Measurements from ENCODE around the gene AGAP1.

The AGAP1 gene

GRCh38 chr2:236162031-236162845, 668.4 kb downstream of the AGAP1 start:
- no peak for TF ChIP-seq POLR2AphosphoS5 (IDR thresholded peaks at IDR 0.05; ENCODE audit: low read depth, low read length)
- TF ChIP-seq, protein P1, sequence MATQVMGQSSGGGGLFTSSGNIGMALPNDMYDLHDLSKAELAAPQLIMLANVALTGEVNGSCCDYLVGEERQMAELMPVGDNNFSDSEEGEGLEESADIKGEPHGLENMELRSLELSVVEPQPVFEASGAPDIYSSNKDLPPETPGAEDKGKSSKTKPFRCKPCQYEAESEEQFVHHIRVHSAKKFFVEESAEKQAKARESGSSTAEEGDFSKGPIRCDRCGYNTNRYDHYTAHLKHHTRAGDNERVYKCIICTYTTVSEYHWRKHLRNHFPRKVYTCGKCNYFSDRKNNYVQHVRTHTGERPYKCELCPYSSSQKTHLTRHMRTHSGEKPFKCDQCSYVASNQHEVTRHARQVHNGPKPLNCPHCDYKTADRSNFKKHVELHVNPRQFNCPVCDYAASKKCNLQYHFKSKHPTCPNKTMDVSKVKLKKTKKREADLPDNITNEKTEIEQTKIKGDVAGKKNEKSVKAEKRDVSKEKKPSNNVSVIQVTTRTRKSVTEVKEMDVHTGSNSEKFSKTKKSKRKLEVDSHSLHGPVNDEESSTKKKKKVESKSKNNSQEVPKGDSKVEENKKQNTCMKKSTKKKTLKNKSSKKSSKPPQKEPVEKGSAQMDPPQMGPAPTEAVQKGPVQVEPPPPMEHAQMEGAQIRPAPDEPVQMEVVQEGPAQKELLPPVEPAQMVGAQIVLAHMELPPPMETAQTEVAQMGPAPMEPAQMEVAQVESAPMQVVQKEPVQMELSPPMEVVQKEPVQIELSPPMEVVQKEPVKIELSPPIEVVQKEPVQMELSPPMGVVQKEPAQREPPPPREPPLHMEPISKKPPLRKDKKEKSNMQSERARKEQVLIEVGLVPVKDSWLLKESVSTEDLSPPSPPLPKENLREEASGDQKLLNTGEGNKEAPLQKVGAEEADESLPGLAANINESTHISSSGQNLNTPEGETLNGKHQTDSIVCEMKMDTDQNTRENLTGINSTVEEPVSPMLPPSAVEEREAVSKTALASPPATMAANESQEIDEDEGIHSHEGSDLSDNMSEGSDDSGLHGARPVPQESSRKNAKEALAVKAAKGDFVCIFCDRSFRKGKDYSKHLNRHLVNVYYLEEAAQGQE (IDR thresholded peaks at IDR 0.05; ENCODE audit: insufficient read depth in 1 of 2, low read depth in 2 of 2, low read length in 2 of 2) = no peak
- TF ChIP-seq TAF1 (IDR thresholded peaks at IDR 0.05; ENCODE audit: borderline replicate concordance, insufficient read depth, low read length) = no peak
- no peak for TF ChIP-seq FOXP2 (optimal IDR thresholded peaks at IDR 0.05; ENCODE audit: borderline replicate concordance, extremely low read depth, extremely low read length, insufficient read depth)

DNA sequence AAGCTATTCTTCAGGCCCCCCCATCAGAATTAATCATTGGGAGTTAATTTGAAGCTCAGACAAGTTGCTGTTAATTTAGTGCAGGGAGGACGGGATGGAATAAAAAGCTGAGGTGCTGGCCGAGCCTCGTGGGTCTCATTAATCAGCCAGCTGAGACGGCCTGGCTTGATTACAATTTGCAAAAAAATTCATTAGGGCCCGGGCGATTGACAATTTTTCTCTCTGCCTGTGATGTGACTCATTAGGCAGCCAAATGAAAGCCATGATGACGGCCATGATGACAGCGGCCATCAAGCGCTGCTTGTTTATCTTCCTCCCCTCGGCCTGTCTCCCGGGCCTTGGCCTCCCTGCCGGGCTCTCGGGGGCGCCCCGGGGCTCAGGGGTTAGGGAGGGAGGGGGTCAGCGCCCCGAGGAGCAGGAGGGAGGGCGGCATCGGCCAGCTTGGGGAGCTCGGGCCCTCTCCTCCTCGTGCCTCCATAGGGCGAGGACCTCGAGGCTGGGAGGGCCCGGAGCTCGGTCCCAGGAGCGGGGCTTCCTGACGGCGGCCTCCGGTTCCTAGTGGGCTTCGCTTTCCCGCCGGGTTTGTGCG, 669.1 kb downstream of the AGAP1 start:
- no peak for TF ChIP-seq SIN3A (IDR thresholded peaks at IDR 0.05; ENCODE audit: borderline replicate concordance, insufficient read depth, low read length)
- TF ChIP-seq FOXP2 (optimal IDR thresholded peaks at IDR 0.05; ENCODE audit: borderline replicate concordance, extremely low read depth, extremely low read length, insufficient read depth) = no peak
- TF ChIP-seq POLR2AphosphoS5 (IDR thresholded peaks at IDR 0.05; ENCODE audit: low read depth, low read length) = no peak
- TF ChIP-seq TAF1 (IDR thresholded peaks at IDR 0.05; ENCODE audit: borderline replicate concordance, insufficient read depth, low read length) = no peak
- TF ChIP-seq, protein P1 (IDR thresholded peaks at IDR 0.05; ENCODE audit: insufficient read depth in 1 of 2, low read depth in 2 of 2, low read length in 2 of 2) = no peak

DNA sequence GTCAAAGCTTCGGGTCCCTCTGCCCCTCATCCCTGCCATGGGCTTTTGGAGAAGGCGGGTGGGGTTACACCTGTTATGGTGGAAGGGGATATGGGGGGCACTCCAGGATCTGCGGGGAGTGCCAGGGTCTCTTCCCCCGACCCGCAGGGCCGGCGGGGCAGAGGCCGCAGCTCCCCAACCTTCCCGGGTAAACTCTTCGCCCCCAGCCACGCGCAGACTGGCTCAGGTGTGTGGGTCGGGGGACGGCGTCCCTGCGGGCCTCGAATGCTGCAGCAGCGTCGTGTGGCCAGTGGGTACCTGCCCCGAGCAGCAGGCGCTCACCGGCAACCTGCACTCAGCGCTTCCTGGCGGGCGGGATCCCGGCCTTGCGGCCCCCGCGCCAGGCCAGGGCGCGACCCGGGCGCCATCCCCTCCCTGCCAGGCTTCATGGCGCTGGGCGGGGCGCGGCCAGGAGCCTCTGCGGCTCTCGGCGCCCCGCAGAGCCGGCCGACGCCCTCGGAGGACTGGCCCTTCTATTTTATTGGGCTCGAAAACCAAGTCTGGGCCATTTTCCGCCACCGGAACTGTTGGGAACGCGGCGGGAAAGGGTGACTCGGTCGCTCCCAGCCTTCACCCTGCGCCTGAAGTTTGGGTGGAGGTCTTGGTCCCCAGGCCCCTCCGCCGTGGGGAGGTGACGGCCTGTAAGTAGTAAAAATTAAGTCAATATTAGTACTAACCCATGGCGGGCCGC, 669.8 kb downstream of the AGAP1 start:
- no peak for TF ChIP-seq TAF1 (IDR thresholded peaks at IDR 0.05; ENCODE audit: borderline replicate concordance, insufficient read depth, low read length)
- no peak for TF ChIP-seq POLR2AphosphoS5 (IDR thresholded peaks at IDR 0.05; ENCODE audit: low read depth, low read length)
- TF ChIP-seq FOXP2 (optimal IDR thresholded peaks at IDR 0.05; ENCODE audit: borderline replicate concordance, extremely low read depth, extremely low read length, insufficient read depth) = no peak
- TF ChIP-seq, protein P1 (IDR thresholded peaks at IDR 0.05; ENCODE audit: insufficient read depth in 1 of 2, low read depth in 2 of 2, low read length in 2 of 2) = no peak
- no peak for TF ChIP-seq SIN3A (IDR thresholded peaks at IDR 0.05; ENCODE audit: borderline replicate concordance, insufficient read depth, low read length)

DNA sequence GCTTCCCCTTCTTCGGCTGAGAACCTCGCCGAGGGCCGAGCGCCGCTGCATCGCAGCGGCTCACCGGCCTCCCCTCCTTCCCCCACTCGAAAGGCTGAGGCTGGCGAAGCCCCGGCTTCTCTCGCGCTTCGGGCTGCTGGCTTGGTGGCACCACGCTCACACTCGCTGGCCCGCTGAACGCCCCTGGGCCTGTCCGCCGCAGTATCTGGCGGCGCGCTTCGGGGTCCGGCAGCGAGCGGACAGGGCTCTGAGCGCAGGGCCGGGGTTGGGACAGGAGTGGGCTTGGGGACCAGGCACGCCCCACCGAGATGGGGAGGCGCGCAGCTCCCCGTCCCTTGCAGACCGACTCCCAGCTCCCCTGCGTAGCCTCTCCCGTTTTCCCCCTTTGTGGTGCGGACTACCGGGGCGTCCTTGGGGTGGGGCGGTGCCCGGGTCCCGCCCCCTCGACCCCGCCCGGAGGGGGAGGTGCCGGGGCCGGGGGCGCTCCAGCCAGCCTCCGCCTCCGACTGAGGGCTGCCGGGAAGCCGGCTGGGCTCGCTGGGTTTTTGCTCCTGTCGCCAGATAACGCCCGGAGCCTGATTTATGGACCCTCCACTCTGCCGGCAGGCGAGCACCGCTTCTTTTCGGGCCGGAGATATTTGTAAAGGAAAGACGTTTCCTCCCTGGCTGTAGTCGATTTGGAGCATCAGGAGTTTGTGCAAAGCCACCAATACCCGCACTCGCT, 670.5 kb downstream of the AGAP1 start:
- TF ChIP-seq FOXP2 (optimal IDR thresholded peaks at IDR 0.05; ENCODE audit: borderline replicate concordance, extremely low read depth, extremely low read length, insufficient read depth) (no peak), POLR2AphosphoS5 (IDR thresholded peaks at IDR 0.05; ENCODE audit: low read depth, low read length) (no peak), TAF1 (IDR thresholded peaks at IDR 0.05; ENCODE audit: borderline replicate concordance, insufficient read depth, low read length) (no peak), SIN3A (IDR thresholded peaks at IDR 0.05; ENCODE audit: borderline replicate concordance, insufficient read depth, low read length) (no peak)
- TF ChIP-seq, protein P1 (IDR thresholded peaks at IDR 0.05; ENCODE audit: insufficient read depth in 1 of 2, low read depth in 2 of 2, low read length in 2 of 2) = no peak
